ENCODE results near the gene SH3PXD2A.

DNA sequence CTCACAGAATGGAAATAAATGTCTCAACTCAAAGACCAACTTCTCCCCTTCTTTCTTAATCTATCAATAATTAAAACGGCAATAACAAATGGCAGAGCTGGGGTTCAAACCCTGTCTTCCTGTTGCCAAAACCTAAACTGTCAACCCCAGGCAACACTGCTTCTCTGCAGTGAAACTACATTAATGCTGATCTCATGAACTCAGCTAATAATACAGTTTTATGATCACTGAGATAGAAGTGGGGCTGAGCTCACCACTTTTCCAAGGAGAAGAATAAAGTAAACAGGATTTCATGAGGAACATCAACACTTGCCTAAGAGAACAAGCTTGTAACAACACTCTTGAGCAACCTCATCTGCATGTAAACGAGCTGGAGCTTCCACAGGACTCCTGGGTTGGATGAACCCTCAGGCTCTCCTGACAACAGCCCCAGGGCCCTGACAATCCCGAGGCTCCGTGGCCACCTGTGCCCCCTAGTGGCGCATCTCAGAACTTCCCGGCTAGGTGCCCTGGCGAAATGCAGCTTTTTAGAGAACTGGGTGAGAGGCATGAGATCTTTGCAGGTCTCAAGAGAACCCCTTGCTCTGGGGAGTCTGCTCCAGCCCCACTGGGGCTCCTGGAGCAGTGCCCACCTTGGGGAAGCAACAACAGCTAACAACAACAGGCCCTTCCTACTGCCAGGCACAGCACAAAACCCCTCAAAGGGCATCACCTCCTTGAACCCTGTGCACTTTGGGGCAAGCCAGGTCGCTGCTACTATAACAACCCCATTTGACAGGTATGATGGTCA lies 169.3 kb downstream of the SH3PXD2A start:
- TF ChIP-seq, protein P1, sequence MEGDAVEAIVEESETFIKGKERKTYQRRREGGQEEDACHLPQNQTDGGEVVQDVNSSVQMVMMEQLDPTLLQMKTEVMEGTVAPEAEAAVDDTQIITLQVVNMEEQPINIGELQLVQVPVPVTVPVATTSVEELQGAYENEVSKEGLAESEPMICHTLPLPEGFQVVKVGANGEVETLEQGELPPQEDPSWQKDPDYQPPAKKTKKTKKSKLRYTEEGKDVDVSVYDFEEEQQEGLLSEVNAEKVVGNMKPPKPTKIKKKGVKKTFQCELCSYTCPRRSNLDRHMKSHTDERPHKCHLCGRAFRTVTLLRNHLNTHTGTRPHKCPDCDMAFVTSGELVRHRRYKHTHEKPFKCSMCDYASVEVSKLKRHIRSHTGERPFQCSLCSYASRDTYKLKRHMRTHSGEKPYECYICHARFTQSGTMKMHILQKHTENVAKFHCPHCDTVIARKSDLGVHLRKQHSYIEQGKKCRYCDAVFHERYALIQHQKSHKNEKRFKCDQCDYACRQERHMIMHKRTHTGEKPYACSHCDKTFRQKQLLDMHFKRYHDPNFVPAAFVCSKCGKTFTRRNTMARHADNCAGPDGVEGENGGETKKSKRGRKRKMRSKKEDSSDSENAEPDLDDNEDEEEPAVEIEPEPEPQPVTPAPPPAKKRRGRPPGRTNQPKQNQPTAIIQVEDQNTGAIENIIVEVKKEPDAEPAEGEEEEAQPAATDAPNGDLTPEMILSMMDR (conservative IDR thresholded peaks at IDR 0.05) = peak; percentile 98
- TF ChIP-seq ZFX (IDR thresholded peaks at IDR 0.05) = no peak

Measured in C4-2B (cell line).